Measurements from ENCODE around the gene PRR36.

DNA sequence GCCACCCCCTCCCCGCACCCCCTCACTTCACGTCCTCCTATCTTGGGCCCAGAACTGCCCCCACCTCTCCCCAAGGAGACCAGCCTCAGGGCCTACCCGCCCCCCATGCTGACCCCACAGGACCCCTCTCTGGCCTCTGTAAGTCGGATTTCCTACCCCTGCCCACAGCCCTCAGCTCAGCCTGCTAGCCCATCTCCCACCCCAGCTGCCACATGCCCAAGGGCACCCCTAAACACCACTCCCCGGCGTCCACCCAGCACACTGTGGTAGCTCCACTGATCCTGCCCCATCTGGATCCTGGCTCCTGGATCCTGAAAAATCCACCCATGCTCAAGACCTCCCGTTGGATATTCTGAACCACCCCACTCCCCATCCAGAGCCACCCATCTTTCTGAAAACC lies 43.4 kb downstream of the PRR36 start:
- TF ChIP-seq, protein P1, sequence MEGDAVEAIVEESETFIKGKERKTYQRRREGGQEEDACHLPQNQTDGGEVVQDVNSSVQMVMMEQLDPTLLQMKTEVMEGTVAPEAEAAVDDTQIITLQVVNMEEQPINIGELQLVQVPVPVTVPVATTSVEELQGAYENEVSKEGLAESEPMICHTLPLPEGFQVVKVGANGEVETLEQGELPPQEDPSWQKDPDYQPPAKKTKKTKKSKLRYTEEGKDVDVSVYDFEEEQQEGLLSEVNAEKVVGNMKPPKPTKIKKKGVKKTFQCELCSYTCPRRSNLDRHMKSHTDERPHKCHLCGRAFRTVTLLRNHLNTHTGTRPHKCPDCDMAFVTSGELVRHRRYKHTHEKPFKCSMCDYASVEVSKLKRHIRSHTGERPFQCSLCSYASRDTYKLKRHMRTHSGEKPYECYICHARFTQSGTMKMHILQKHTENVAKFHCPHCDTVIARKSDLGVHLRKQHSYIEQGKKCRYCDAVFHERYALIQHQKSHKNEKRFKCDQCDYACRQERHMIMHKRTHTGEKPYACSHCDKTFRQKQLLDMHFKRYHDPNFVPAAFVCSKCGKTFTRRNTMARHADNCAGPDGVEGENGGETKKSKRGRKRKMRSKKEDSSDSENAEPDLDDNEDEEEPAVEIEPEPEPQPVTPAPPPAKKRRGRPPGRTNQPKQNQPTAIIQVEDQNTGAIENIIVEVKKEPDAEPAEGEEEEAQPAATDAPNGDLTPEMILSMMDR (IDR thresholded peaks at IDR 0.05), result no peak
- TF ChIP-seq POLR2A (IDR thresholded peaks at IDR 0.05), result no peak

Measured in uterus (tissue), 2 donors.